ENCODE results near the gene GCLC.

GCLC gene

GRCh38 chr6:53464927-53465460 lies 79.9 kb downstream of the GCLC start:
- ChIA-PET POLR2A (no interaction called here), CTCF (no interaction called here)
- DNase-seq (ENCODE audit: extremely low spot score), result no peak
- TF ChIP-seq LEF1 (IDR thresholded peaks at IDR 0.05; ENCODE audit: borderline replicate concordance) (no peak), TARDBP (IDR thresholded peaks at IDR 0.05) (no peak), SP1 (IDR thresholded peaks at IDR 0.05) (no peak), PKNOX1 (IDR thresholded peaks at IDR 0.05) (no peak), SUZ12 (IDR thresholded peaks at IDR 0.05) (no peak), FOXM1 (IDR thresholded peaks at IDR 0.05; ENCODE audit: borderline replicate concordance) (no peak), NFRKB (IDR thresholded peaks at IDR 0.05) (no peak), BHLHE40 (IDR thresholded peaks at IDR 0.05; ENCODE audit: borderline replicate concordance) (no peak), ARNT (IDR thresholded peaks at IDR 0.05) (no peak), L3MBTL2 (conservative IDR thresholded peaks at IDR 0.05) (no peak), HDGF (IDR thresholded peaks at IDR 0.05; ENCODE audit: borderline replicate concordance) (no peak), FOXA1 (IDR thresholded peaks at IDR 0.05) (no peak), ELF4 (IDR thresholded peaks at IDR 0.05) (no peak), ZNF384 (IDR thresholded peaks at IDR 0.05) (no peak), FOXK2 (IDR thresholded peaks at IDR 0.05) (no peak)

- TF ChIP-seq BHLHE40 (IDR thresholded peaks at IDR 0.05; ENCODE audit: borderline replicate concordance), result no peak
- TF ChIP-seq SUZ12 (IDR thresholded peaks at IDR 0.05), result no peak
- TF ChIP-seq TARDBP (IDR thresholded peaks at IDR 0.05), result no peak
- TF ChIP-seq NFRKB (IDR thresholded peaks at IDR 0.05), result no peak
- no peak for TF ChIP-seq FOXK2 (IDR thresholded peaks at IDR 0.05)
- TF ChIP-seq FOXM1 (IDR thresholded peaks at IDR 0.05; ENCODE audit: borderline replicate concordance), result no peak
- no peak for TF ChIP-seq L3MBTL2 (conservative IDR thresholded peaks at IDR 0.05)
- TF ChIP-seq ZNF384 (IDR thresholded peaks at IDR 0.05), result no peak
- TF ChIP-seq CTBP1 (IDR thresholded peaks at IDR 0.05; ENCODE audit: borderline replicate concordance), result no peak
- no peak for TF ChIP-seq SP1 (IDR thresholded peaks at IDR 0.05)
- no peak for TF ChIP-seq ARNT (IDR thresholded peaks at IDR 0.05)
- ChIA-PET CTCF (no interaction called here), POLR2A (no interaction called here)
- no peak for DNase-seq (ENCODE audit: extremely low spot score)
Observed at GRCh38 chr6:53464483-53464882, 80.4 kb downstream of the GCLC start.

DNA sequence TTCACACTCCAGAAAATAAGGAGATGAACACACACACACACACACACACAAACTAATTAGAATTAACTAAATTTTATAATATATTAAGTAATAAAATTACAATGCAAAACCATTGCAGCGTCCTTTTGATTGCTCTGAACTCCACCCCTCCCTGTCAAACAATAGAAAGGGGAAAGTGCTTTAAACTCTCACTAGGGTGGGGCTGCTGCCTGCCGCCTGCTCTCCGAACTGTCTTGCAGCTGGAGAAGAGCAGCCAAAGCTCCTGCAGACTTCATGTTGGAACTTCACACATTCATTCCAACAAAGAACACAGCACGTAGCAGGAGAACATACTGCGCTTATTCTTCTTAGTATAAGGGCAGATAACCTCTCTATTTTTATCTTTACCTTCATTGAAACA lies 83.2 kb downstream of the GCLC start:
- DNase-seq (ENCODE audit: extremely low spot score), result no peak
- CTCF ChIA-PET, result interaction anchor here (1.0 kb wide), 1 partner anchor 22 kb away, joined by 6 read pairs; no protein-coding TSS in a partner anchor
- POLR2A ChIA-PET, result no interaction called here
- TF ChIP-seq ZNF384 (IDR thresholded peaks at IDR 0.05) (no peak), NFRKB (IDR thresholded peaks at IDR 0.05) (no peak), CTBP1 (IDR thresholded peaks at IDR 0.05; ENCODE audit: borderline replicate concordance) (no peak), ELF4 (IDR thresholded peaks at IDR 0.05) (no peak), FOXA1 (IDR thresholded peaks at IDR 0.05) (no peak), LEF1 (IDR thresholded peaks at IDR 0.05; ENCODE audit: borderline replicate concordance) (no peak), HDGF (IDR thresholded peaks at IDR 0.05; ENCODE audit: borderline replicate concordance) (no peak), FOXK2 (IDR thresholded peaks at IDR 0.05) (no peak)

DNA sequence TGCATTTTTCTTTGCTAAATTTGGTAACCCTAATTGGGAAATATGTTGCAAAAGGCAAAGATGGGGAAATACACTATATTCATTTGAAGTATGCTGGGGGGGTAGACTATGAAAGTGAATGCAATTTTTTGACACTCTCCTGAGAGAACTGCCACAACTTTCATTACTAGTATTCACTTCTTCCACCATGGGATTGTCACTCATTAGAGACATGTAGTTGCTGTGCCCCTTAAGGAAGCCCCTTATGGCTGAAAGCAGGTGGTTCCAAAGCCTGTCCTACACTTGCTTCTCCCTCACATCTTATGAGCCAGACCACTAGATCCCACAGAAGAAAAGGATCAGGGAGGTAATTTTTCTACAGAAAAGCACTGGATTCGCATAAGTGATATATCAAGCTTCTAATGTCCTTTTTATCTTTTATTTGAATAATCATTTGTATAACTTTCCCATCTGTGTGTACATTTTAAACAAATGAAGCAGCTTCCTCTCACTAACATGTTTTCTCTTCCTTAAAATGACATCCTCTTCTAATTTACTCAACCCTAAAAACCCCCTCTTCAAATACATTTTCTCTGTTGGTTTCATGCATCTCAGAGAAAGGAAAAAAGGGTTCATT lies 83.8 kb downstream of the GCLC start:
- TF ChIP-seq FOXK2 (IDR thresholded peaks at IDR 0.05), result no peak
- no peak for TF ChIP-seq ELF4 (IDR thresholded peaks at IDR 0.05)
- TF ChIP-seq LEF1 (IDR thresholded peaks at IDR 0.05; ENCODE audit: borderline replicate concordance), result no peak
- TF ChIP-seq ZNF384 (IDR thresholded peaks at IDR 0.05), result no peak
- no peak for TF ChIP-seq SUZ12 (IDR thresholded peaks at IDR 0.05)
- TF ChIP-seq SP1 (IDR thresholded peaks at IDR 0.05), result no peak
- no peak for TF ChIP-seq FOXA1 (IDR thresholded peaks at IDR 0.05)
- TF ChIP-seq BHLHE40 (IDR thresholded peaks at IDR 0.05; ENCODE audit: borderline replicate concordance), result no peak
- ChIA-PET POLR2A (no interaction called here), CTCF (no interaction called here)
- no peak for DNase-seq (ENCODE audit: extremely low spot score)

DNA sequence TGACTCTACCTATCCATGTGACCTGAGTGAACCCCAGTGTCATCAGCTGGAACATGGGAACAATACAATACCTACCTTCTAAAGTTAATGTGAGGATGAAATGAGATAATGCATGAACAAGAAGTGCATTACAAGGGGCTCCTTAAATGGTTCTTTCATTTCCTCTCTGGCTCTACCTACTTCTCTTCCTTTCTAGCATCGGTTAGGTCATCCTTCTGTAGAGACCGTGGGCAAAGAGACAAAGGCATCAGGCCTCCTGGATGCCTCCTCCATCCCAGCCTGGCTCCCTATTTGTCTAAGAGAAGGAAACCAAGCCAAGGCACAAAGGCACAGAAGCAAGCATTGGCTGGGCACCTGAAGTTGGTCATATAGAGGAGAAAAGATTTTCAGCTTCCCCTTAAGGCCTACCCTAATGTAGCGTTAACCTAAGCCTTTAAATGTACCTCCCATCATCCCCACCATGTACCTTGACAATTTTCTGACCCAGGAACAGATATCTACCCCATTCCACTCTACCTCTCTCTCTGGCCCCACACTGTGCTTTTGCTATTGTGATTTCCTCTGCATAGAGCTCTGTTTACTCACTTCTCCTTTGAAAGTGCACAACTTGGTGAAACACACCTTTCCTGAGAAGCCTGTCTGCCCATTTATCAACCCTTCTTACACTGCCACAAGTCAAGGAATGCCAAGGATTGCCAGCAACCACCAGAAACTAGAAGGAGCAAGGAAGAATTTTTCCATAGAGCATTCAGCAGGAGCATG lies 86.6 kb downstream of the GCLC start:
- TF ChIP-seq NFRKB (IDR thresholded peaks at IDR 0.05), result no peak
- no peak for TF ChIP-seq FOXM1 (IDR thresholded peaks at IDR 0.05; ENCODE audit: borderline replicate concordance)
- TF ChIP-seq TARDBP (IDR thresholded peaks at IDR 0.05), result no peak
- TF ChIP-seq FOXA1 (IDR thresholded peaks at IDR 0.05), result no peak
- no peak for TF ChIP-seq LEF1 (IDR thresholded peaks at IDR 0.05; ENCODE audit: borderline replicate concordance)
- no peak for TF ChIP-seq ELF4 (IDR thresholded peaks at IDR 0.05)
- TF ChIP-seq PKNOX1 (IDR thresholded peaks at IDR 0.05), result no peak
- CTCF ChIA-PET, result no interaction called here
- no peak for DNase-seq (ENCODE audit: extremely low spot score)
- POLR2A ChIA-PET, result no interaction called here

DNA sequence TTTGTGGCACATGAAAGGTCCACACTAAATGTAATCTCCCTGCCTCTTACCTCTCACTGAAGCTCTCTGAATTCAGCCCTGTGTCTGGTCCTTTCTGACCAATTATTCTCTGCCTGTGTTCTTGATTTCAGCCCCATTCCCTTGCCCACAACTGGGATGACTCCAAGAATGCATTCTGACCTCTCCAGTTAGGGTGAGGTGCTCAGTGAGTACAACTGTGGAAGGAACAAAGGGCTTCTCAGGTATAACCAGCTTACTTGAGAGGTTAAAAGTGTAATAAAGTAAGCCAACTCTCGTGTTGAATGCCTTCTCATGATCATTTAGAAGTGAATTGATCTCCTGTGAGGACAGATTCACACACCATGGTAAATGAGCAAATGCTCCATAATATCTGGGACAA lies 88.1 kb downstream of the GCLC start:
- POLR2A ChIA-PET, result no interaction called here
- CTCF ChIA-PET, result no interaction called here
- no peak for TF ChIP-seq ARNT (IDR thresholded peaks at IDR 0.05)
- no peak for TF ChIP-seq LEF1 (IDR thresholded peaks at IDR 0.05; ENCODE audit: borderline replicate concordance)
- no peak for TF ChIP-seq SP1 (IDR thresholded peaks at IDR 0.05)
- no peak for TF ChIP-seq PKNOX1 (IDR thresholded peaks at IDR 0.05)
- no peak for TF ChIP-seq HDGF (IDR thresholded peaks at IDR 0.05; ENCODE audit: borderline replicate concordance)
- no peak for TF ChIP-seq BHLHE40 (IDR thresholded peaks at IDR 0.05; ENCODE audit: borderline replicate concordance)
- no peak for TF ChIP-seq FOXK2 (IDR thresholded peaks at IDR 0.05)
- no peak for TF ChIP-seq ZNF384 (IDR thresholded peaks at IDR 0.05)
- no peak for DNase-seq (ENCODE audit: extremely low spot score)
